HAP-1 (cell line): ENCODE results near the gene TIMM21.

ENCODE experiments used
- DNase-seq, 2 experiments: peaks; one replicate each; pipeline ENCODE4 v3.0.0-alpha.2; 2016 to 2020; ENCODE audit warnings: low spot score in 2 of 2
- H3K27me3 ChIP-seq: fragments of 250-450 bp; sonication (Bioruptor Pico); 2 replicates; pipeline ENCODE4 v1.5.1; 2020; ENCODE audit warnings: low read depth, mild to moderate bottlenecking, moderate library complexity
- H3K36me3 ChIP-seq: fragments of 250-450 bp; sonication (Bioruptor Pico); replicated peaks from 2 replicates; pipeline ENCODE4 v1.5.1; 2020; ENCODE audit warnings: mild to moderate bottlenecking
- H3K4me1 ChIP-seq: fragments of 250-450 bp; sonication (Bioruptor Pico); 2 replicates; pipeline ENCODE4 v1.5.1; 2020; ENCODE audit warnings: mild to moderate bottlenecking
- H3K4me3 ChIP-seq: fragments of 250-450 bp; sonication (Bioruptor Pico); 2 replicates; pipeline ENCODE4 v1.5.1; 2020; ENCODE audit warnings: mild to moderate bottlenecking, moderate library complexity
- H3K9me3 ChIP-seq: fragments of 250-450 bp; sonication (Bioruptor Pico); 2 replicates; pipeline ENCODE4 v1.5.1; 2020; ENCODE audit warnings: mild to moderate bottlenecking, moderate library complexity
- in situ Hi-C: fragments of 300-500 bp; cut with MboI; formaldehyde crosslinking; loops from 3 replicates; pipeline ENCODE4 v1.14.3; 2020; ENCODE audit warnings: low sequenced_read_pairs, inconsistent platforms, mixed read lengths

TIMM21 gene

GRCh38 chr18:74154716-74155115 is 6.4 kb downstream of the TIMM21 start:
- H3K4me3 ChIP-seq: no peak overlapping the region
- H3K4me1 ChIP-seq: peaks cover 9% of the 10 kb centered on the region
- no peaks in the 10 kb centered on the region for H3K9me3 ChIP-seq
- H3K27me3 ChIP-seq: no peaks in the 10 kb centered on the region
- DNase-seq: no peak
- in situ Hi-C loops: no loop called here
- H3K36me3 ChIP-seq: peaks cover 57% of the 10 kb centered on the region

- peaks cover 3% of the 10 kb centered on the region for H3K4me1 ChIP-seq
- in situ Hi-C loops: no loop called here
- peaks cover 53% of the 10 kb centered on the region for H3K36me3 ChIP-seq
- no peaks in the 10 kb centered on the region for H3K9me3 ChIP-seq
- no peak for DNase-seq
- no peaks in the 10 kb centered on the region for H3K27me3 ChIP-seq
- no peak overlapping the region for H3K4me3 ChIP-seq
Observed at GRCh38 chr18:74155276-74155675, 7.0 kb downstream of the TIMM21 start.

DNA sequence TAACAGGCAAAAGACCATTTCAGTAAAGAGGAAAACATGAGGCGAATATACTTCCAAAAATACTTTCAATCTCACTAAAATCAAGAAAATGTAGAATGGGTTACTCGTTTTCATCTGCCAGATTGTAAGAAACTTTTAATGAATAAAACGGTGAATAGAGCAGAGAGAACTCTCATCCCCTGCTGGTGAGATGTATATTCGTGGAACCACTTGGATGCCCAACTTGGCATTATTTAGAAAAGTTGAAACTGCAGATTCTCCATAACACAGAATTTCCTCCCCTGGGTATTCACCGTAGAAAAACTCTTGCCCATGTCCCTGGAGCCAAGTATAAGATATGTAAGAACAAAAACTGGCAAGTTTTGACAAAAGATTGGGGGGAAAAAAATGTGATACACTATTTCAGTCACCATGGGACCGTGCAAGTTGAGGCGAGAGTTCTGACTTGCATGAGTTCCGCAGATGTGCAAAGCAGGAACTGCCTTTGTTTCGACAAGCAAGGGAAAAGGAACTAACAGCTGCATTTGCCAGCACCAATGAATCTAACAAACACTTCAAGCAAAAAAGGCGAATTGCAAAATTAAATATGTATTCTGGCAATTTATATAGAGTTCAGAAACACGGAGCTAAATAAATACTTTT is 14.8 kb downstream of the TIMM21 start:
- H3K9me3 ChIP-seq: no peaks in the 10 kb centered on the region
- H3K4me1 ChIP-seq: no peaks in the 10 kb centered on the region
- DNase-seq: no peak
- H3K4me3 ChIP-seq: no peak overlapping the region
- in situ Hi-C loops: no loop called here
- H3K36me3 ChIP-seq: peaks cover 12% of the 10 kb centered on the region
- no peaks in the 10 kb centered on the region for H3K27me3 ChIP-seq

GRCh38 chr18:74166386-74166785 is 18.1 kb downstream of the TIMM21 start:
- no peaks in the 10 kb centered on the region for H3K27me3 ChIP-seq
- no peak for DNase-seq

GRCh38 chr18:74171910-74172606 is 23.7 kb downstream of the TIMM21 start:
- no peak for DNase-seq
- no peak overlapping the region for H3K4me3 ChIP-seq
- no peaks in the 10 kb centered on the region; the same call in 1 of the 2 replicates for H3K27me3 ChIP-seq
- H3K4me1 ChIP-seq: no peaks in the 10 kb centered on the region
- in situ Hi-C loops: no loop called here
- no peaks in the 10 kb centered on the region for H3K9me3 ChIP-seq
- no peaks in the 10 kb centered on the region for H3K36me3 ChIP-seq

More at GRCh38 chr18:74166386-74166785, 18.1 kb downstream of the TIMM21 start:
- in situ Hi-C loops: no loop called here
- H3K4me3 ChIP-seq: no peak overlapping the region
- H3K4me1 ChIP-seq: no peaks in the 10 kb centered on the region
- H3K36me3 ChIP-seq: no peaks in the 10 kb centered on the region
- H3K9me3 ChIP-seq: no peaks in the 10 kb centered on the region

DNA sequence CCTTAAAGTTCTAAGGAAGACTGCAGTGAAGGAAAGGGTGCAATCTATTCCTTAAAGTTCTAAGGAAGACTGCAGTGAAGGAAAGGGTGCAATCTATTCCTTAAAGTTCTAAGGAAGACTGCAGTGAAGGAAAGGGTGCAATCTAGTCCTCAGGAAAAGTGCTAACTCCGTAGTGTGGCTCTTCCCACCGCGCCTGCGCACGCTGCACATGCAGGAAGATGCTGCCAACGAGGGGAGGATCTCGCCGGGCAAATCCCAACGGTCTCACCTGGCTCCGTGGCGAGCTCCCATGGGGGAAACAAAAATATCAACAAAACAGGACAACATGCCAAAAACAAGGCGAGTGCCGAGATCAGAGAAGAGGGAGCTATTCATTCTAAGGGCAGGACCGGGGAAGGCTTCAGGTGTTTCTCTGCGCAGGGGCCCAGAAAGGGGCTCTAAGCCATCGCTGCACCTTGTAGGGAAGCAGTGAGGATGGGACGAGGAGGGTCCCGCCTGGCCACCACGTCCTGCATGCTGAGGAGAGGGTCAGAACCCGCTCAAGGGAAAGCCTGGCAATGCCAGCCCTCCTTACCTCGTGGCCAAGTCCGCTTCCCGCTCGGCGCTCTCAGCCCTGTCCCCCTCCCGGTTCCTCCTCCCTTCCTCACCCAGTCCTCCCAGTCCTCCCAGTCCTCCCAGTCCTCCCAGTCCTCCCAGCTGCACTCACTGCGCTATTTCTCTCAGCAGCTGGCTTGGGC is 24.5 kb downstream of the TIMM21 start:
- Histone ChIP-seq H3K4me3 (no peak overlapping the region), H3K9me3 (no peaks in the 10 kb centered on the region), H3K36me3 (no peaks in the 10 kb centered on the region), H3K4me1 (no peaks in the 10 kb centered on the region), H3K27me3 (peaks cover 6% of the 10 kb centered on the region)
- no peak for DNase-seq
- in situ Hi-C loops: no loop called here

- no peaks in the 10 kb centered on the region for H3K9me3 ChIP-seq
- in situ Hi-C loops: no loop called here
- H3K36me3 ChIP-seq: no peaks in the 10 kb centered on the region
- H3K27me3 ChIP-seq: peaks cover 7% of the 10 kb centered on the region
- no peak for DNase-seq
- H3K4me3 ChIP-seq: no peak overlapping the region
- H3K4me1 ChIP-seq: no peaks in the 10 kb centered on the region
Observed at GRCh38 chr18:74173434-74173750, 25.1 kb downstream of the TIMM21 start.

DNA sequence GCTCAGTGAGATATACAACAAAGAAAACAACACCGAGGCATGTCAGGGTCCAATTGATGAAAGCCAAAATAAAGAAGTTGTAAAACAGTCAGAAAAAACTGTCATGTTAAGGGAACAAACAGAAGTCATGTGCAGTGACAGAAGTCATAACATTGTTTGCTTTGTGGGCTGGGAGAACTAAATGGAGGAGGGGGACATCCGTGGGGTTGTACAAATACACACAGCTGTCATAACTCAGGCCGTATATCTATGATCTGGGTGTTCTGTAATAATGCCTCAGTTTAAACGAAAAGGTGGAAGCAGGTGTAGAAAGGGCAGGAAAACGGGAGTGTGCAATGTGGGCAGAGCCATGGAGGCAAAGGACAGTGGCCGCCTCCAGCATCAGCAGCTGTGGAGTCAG is 27.3 kb downstream of the TIMM21 start:
- H3K27me3 ChIP-seq: peaks cover 7% of the 10 kb centered on the region
- H3K9me3 ChIP-seq: no peaks in the 10 kb centered on the region
- H3K4me3 ChIP-seq: no peak overlapping the region
- DNase-seq: no peak
- in situ Hi-C loops: loop anchor here (25.0 kb wide), 1 partner anchor 312 kb away; the partner anchor contains the start of gene CNDP2
- H3K4me1 ChIP-seq: no peaks in the 10 kb centered on the region
- H3K36me3 ChIP-seq: no peaks in the 10 kb centered on the region

DNA sequence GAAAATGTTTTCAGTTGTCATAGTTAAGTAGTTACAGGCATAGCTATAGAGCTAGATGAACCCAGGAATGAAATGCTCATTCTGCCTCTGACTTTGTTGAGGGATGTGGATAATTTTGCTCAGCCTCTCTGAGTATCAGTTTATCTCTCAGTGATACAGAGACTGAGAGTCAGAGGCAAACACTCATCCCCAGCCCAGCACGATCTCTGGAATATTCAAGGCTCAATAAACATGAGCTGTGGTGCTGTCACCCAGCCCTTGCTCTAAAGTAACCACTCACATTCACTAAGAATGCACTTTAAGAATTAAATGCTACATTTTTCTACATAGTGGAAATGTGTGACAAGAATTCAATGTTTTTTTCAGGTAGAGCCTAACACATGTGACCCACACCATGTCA is 30.6 kb downstream of the TIMM21 start:
- no peaks in the 10 kb centered on the region for H3K36me3 ChIP-seq
- no peaks in the 10 kb centered on the region for H3K9me3 ChIP-seq
- in situ Hi-C loops: loop anchor here (25.0 kb wide), 1 partner anchor 308 kb away; the partner anchor contains the start of gene CNDP2
- peaks cover 7% of the 10 kb centered on the region for H3K27me3 ChIP-seq
- no peaks in the 10 kb centered on the region for H3K4me1 ChIP-seq
- DNase-seq: no peak
- no peak overlapping the region for H3K4me3 ChIP-seq

- Histone ChIP-seq H3K4me3 (no peak overlapping the region), H3K36me3 (no peaks in the 10 kb centered on the region), H3K27me3 (peaks cover 7% of the 10 kb centered on the region), H3K4me1 (no peaks in the 10 kb centered on the region), H3K9me3 (no peaks in the 10 kb centered on the region)
- in situ Hi-C loops: loop anchor here (25.0 kb wide), 1 partner anchor 308 kb away; the partner anchor contains the start of gene CNDP2
- DNase-seq: no peak
Observed at GRCh38 chr18:74179623-74180199, 31.4 kb downstream of the TIMM21 start.

DNA sequence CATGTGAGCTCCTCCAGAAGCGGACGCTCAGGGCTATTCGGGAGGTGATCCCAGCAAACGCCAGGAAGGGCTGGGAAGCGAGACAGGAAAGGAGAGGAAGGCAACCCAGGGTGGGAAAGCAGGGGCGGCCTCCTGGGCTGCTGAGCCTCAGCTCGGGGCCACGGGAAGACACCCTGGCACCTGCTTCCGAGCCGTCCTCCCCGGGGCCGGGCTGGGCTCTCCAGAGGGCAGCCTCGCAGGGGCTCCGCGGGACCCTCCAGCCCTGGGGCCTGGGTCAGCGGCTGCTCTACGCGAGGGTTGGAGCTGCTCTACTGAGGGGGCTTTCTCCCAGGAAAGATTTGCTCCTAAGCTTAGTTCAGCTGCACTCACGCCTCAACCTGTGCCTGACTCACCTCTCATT is 34.0 kb downstream of the TIMM21 start:
- H3K9me3 ChIP-seq: no peaks in the 10 kb centered on the region
- in situ Hi-C loops: loop anchor here (25.0 kb wide), 1 partner anchor 305 kb away; the partner anchor contains the start of gene CNDP2
- no peaks in the 10 kb centered on the region for H3K4me1 ChIP-seq
- no peak for DNase-seq
- no peaks in the 10 kb centered on the region for H3K36me3 ChIP-seq
- peaks cover 6% of the 10 kb centered on the region; the same call in 1 of the 2 replicates for H3K27me3 ChIP-seq
- H3K4me3 ChIP-seq: no peak overlapping the region

- Histone ChIP-seq H3K36me3 (no peaks in the 10 kb centered on the region), H3K4me1 (no peaks in the 10 kb centered on the region), H3K9me3 (no peaks in the 10 kb centered on the region), H3K27me3 (no peaks in the 10 kb centered on the region), H3K4me3 (no peak overlapping the region)
- in situ Hi-C loops: loop anchor here (25.0 kb wide), 1 partner anchor 304 kb away; the partner anchor contains the start of gene CNDP2
- DNase-seq: no peak
Observed at GRCh38 chr18:74183130-74183529, 34.8 kb downstream of the TIMM21 start.

- peak; percentile 4 to 18 for DNase-seq
- in situ Hi-C loops: loop anchor here (25.0 kb wide), 1 partner anchor 302 kb away; the partner anchor contains the start of gene CNDP2
Observed at GRCh38 chr18:74184875-74185274, 36.6 kb downstream of the TIMM21 start.

More at GRCh38 chr18:74184875-74185274, 36.6 kb downstream of the TIMM21 start:
- H3K9me3 ChIP-seq: no peaks in the 10 kb centered on the region
- H3K4me3 ChIP-seq: no peak overlapping the region
- H3K27me3 ChIP-seq: no peaks in the 10 kb centered on the region
- H3K4me1 ChIP-seq: no peaks in the 10 kb centered on the region
- H3K36me3 ChIP-seq: no peaks in the 10 kb centered on the region
